Right lobe of liver (tissue), 6 donors: ENCODE data around the gene PDCD6IP. TPM values are rescaled to one million over a fixed set of nuclear protein-coding genes. Genes with fewer than 3 reads are reported as not detected.

Source experiments
- ATAC-seq, 4 donors: fragments of 200-7000 bp; cut with Tn5 transposase; one replicate each; pipeline ENCODE4 v1.9.1; 2020; ENCODE audit warnings: mild to moderate bottlenecking in 4 of 4, moderate library complexity in 4 of 4
- DNase-seq, 3 donors: peaks; one replicate each; pipeline ENCODE4 v3.0.0-alpha.2; 2020
- H3K27ac ChIP-seq, 3 donors: fragments of 200-600 bp; one replicate each; pipeline ENCODE4 v1.8.0; 2022
- H3K27me3 ChIP-seq, 2 donors: fragments of 200-600 bp; one replicate each; pipeline ENCODE4 v1.8.0; 2022
- H3K36me3 ChIP-seq, 4 donors: fragments of 200-600 bp; sonication (generic) in 1 of 4; one replicate each; pipeline versions ENCODE4 v1.5.1 to v1.8.0; 2017 to 2022; ENCODE audit warnings: control low read depth in 1 of 4
- H3K4me1 ChIP-seq, 4 donors: fragments of 200-600 bp; sonication (generic) in 1 of 4; one replicate each; pipeline versions ENCODE4 v1.5.1 to v1.8.0; 2017 to 2022; ENCODE audit warnings: control low read depth in 1 of 4
- H3K4me3 ChIP-seq, 3 donors: fragments of 200-600 bp; one replicate each; pipeline ENCODE4 v1.8.0; 2022
- H3K9me3 ChIP-seq, 4 donors: fragments of 200-600 bp; sonication (generic) in 1 of 4; one replicate each; pipeline versions ENCODE4 v1.5.1 to v1.8.0; 2017 to 2022; ENCODE audit warnings: control low read depth in 1 of 4
- POLR2A ChIP-seq: fragments of 450-650 bp; IDR thresholded peaks from one replicate; pipeline ENCODE4 v1.6.1; 2017; ENCODE audit warnings: antibody characterized with exemption, mild to moderate bottlenecking
- WGBS: methylation state at CpG from one replicate; pipeline ENCODE4 v1.1.6; 2018; ENCODE audit warnings: low coverage, low lambda C conversion rate; ENCODE audit not compliant: insufficient coverage; ENCODE audit errors: missing lambda C conversion rate; 5-methylcytosine and 5-hydroxymethylcytosine counted together
- intact Hi-C, 2 donors: fragments of 100-400 bp; cut with DNase I; formaldehyde crosslinking; loops; one replicate each; pipeline versions ENCODE4 v1.11.2 to v1.14.1; 2022
- total RNA-seq, 6 experiments: library from RNA; depleted of rRNA in 2 of 6; stranded (reverse); fragments of >200 nt in 2 of 6; fragmentation: NEBNext Ultra II Directional in 3 of 6; extraction: Animal tissue kit (Norgen Biotek cat#: 25700) in 3 of 6; gene quantifications; one replicate each; pipeline versions ENCODE4 v1.1.0 to v1.2.4, GENCODE V29; 2016 to 2023
- TF ChIP-seq, protein P1 (sequence below), 4 donors: fragments of 200-600 bp in 3 of 4; fragments of 450-650 bp in 1 of 4; IDR thresholded peaks; one replicate each; pipeline versions ENCODE4 v1.5.1 to v1.8.0; 2016 to 2022; ENCODE audit warnings: antibody characterized with exemption in 4 of 4, mild to moderate bottlenecking in 2 of 4
- donor health status: DM: no; HTN: yes; CAD: no.
- donor health status: DM: no; HTN: no; CAD: no.
- donor health status: DM: no; HTN: no; CAD: no.
- donor health status: DM: no; HTN: yes; CAD: no.
- donor health status: DM: no; HTN: yes; CAD: no.

Gene PDCD6IP
- total RNA-seq, 6 experiments from 2014 or later = 83.0 to 140 (median 116) TPM

DNA sequence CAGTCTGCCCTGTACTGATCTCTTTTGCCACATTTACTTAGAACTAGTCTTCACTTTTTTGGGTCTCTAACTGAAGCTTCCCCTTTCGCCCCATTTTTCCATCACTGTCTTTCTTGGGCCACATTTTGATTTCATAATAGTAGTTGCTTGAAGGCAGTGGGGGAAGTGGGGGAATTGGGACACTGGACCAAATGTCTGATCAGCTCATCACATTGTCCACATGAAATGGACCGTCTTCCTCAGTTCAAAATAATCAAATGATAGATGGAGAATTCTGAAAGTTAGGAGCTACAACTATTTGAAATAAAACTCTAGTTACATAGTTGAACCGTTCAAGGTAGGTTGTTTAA is 747 bp downstream of the PDCD6IP start:
- no peak for TF ChIP-seq POLR2A
- TF ChIP-seq, protein P1, sequence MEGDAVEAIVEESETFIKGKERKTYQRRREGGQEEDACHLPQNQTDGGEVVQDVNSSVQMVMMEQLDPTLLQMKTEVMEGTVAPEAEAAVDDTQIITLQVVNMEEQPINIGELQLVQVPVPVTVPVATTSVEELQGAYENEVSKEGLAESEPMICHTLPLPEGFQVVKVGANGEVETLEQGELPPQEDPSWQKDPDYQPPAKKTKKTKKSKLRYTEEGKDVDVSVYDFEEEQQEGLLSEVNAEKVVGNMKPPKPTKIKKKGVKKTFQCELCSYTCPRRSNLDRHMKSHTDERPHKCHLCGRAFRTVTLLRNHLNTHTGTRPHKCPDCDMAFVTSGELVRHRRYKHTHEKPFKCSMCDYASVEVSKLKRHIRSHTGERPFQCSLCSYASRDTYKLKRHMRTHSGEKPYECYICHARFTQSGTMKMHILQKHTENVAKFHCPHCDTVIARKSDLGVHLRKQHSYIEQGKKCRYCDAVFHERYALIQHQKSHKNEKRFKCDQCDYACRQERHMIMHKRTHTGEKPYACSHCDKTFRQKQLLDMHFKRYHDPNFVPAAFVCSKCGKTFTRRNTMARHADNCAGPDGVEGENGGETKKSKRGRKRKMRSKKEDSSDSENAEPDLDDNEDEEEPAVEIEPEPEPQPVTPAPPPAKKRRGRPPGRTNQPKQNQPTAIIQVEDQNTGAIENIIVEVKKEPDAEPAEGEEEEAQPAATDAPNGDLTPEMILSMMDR (IDR thresholded peaks at IDR 0.05) = no peak
- H3K27ac ChIP-seq = peak overlapping the region; percentile 82 to 93 (median 86)
- DNase-seq (no peak), ATAC-seq (peak in 1 of 4 donors; percentile 5)
- peak overlapping the region; percentile 88 to 95 (median 89) for H3K4me3 ChIP-seq
- peaks cover 0 to 4% (median 0%) of the 10 kb centered on the region in 4 donors for H3K9me3 ChIP-seq
- 3% methylated on average over 3 of the region's 3 CpGs for WGBS
- no peaks in the 10 kb centered on the region for H3K36me3 ChIP-seq
- no peaks in the 10 kb centered on the region for H3K27me3 ChIP-seq
- H3K4me1 ChIP-seq = peaks cover 0 to 44% (median 16%) of the 10 kb centered on the region in 4 donors
- intact Hi-C loops = no loop called here

DNA sequence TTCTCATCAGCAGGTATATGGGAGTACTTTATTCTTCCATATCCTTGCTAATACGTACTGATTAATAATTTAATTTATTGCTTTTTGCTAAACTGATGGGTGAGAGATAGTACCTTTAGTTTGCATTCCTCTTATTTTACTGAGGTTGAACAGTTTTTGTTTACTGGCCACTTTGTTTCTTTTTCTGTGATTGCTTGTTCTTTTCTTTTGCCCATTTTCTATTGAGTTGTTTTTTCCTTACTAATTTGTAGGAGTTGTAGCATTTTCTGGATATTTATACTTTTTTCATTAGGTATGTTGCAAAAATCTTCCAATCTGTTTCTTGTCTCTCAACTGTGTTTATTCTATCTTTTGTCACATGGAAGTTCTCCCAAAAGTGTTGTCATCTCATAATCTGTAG is 4.8 kb downstream of the PDCD6IP start:
- Histone ChIP-seq H3K4me3 (no peak overlapping the region), H3K27ac (no peak overlapping the region), H3K27me3 (no peaks in the 10 kb centered on the region), H3K4me1 (peaks cover 0 to 61% (median 25%) of the 10 kb centered on the region in 4 donors), H3K36me3 (no peaks in the 10 kb centered on the region), H3K9me3 (peaks cover 0 to 4% (median 0%) of the 10 kb centered on the region in 4 donors)
- intact Hi-C loops = no loop called here
- TF ChIP-seq, protein P1 (IDR thresholded peaks at IDR 0.05) = no peak
- no peak for TF ChIP-seq POLR2A
- WGBS = 80% methylated on average over 1 of the region's 1 CpG
- ATAC-seq = no peak
- no peak for DNase-seq

DNA sequence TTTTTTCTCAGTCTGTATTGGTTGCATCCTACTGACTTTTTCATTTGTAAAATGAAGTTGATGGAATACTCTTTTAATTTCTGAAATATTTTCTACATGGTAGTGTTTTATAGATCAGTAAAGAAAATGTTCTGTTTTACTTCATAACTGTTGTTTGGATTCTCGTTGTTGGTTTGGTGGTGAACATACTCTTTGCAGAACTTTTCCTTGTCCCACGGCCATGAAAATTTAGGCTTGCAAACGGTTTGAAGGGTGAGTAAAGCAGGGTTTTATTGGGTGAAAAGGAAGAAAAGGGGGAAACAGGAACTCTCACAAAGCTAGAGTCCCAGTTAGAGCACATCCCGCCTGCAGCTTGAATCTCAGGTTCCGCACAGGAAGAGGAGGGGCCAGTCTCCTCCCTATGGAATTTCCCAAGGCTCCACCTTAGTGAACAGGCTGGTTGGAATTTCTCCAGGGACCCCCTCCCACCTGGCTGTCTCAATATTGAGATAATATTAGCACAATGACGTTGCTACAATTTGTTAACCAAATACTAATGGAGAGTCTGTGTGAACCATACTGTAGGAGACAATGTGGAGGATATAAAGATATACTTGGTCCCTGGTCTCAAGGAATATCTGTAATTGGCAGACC is 5.6 kb downstream of the PDCD6IP start:
- 86% methylated on average over 5 of the region's 6 CpGs for WGBS
- Histone ChIP-seq H3K9me3 (peaks cover 0 to 4% (median 0%) of the 10 kb centered on the region in 4 donors), H3K36me3 (no peaks in the 10 kb centered on the region), H3K27me3 (no peaks in the 10 kb centered on the region), H3K4me1 (peaks cover 0 to 60% (median 25%) of the 10 kb centered on the region in 4 donors), H3K27ac (no peak overlapping the region), H3K4me3 (no peak overlapping the region)
- DNase-seq = no peak
- no peak for TF ChIP-seq POLR2A
- TF ChIP-seq, protein P1 (IDR thresholded peaks at IDR 0.05) = no peak
- no peak for ATAC-seq
- intact Hi-C loops = no loop called here

DNA sequence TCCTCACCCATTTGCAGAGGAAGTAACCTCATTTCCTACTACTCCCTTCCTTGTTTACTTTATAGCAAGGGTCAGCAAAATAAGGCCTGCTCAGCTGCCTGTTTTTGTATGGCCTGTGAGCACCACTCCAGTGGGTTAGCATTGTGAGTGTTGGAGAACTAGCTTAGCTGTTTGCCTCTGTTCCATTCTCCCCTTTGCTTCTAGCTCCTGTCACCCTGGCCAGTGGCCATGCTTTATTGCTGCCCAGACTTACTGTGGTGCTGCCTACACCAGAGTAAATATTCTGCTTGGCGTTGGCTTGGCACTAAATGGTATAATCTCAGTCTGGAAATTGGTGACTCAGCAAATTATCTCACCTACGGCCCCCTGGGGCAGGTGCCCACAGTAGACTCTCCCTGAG is 8.8 kb downstream of the PDCD6IP start:
- TF ChIP-seq, protein P1 (IDR thresholded peaks at IDR 0.05) = no peak
- no peak for TF ChIP-seq POLR2A
- peak; percentile 78 to 90 (median 82) for ATAC-seq
- H3K36me3 ChIP-seq = no peaks in the 10 kb centered on the region
- intact Hi-C loops = no loop called here
- no peak overlapping the region for H3K4me3 ChIP-seq
- DNase-seq = peak; percentile 55 to 76 (median 76)
- H3K9me3 ChIP-seq = peaks cover 0 to 4% (median 0%) of the 10 kb centered on the region in 4 donors
- H3K27ac ChIP-seq = peak overlapping the region in 2 of 3 donors; percentile 0 to 19
- 17% methylated on average over 1 of the region's 2 CpGs for WGBS
- no peaks in the 10 kb centered on the region for H3K27me3 ChIP-seq
- H3K4me1 ChIP-seq = peaks cover 0 to 53% (median 25%) of the 10 kb centered on the region in 4 donors
